Activated T-helper 9 cell treated with anti-CD3 and anti-CD28 coated beads, Interleukin-2, amount 50 U/mL, for 16 hours (primary cell): Measurements from ENCODE around the gene NMD3.

Experiments used
- DNase-seq: peaks from one replicate; pipeline ENCODE4 v3.0.0-alpha.2; 2020; ENCODE audit warnings: low read depth

Gene NMD3

DNA sequence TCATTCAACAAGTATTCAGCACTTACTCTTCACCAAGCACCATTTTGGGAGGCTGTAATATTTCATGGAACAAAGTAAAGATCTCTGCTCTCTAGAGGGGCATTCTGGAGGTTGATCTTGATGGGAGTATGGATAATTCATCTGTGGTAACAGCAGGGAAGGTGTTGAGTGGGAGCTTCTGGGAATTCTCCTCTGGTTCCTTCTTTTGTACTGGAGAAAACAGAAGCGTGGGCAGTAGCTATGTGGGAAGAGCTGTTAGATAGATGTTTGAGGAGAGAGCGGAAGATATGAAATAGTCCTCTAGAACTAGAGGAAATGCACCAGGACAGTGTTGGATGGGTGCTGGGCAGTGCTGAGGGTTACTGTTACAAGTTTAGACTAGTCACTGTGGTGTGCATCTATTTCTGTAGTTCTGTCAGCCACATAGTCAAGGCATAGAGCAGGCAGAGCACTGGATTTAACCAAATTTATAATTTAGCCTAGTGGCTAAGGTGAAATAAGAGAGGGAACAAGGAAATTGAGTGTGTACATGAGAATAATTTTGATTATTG lies 9.6 kb downstream of the NMD3 start:
- no peak for DNase-seq

DNA sequence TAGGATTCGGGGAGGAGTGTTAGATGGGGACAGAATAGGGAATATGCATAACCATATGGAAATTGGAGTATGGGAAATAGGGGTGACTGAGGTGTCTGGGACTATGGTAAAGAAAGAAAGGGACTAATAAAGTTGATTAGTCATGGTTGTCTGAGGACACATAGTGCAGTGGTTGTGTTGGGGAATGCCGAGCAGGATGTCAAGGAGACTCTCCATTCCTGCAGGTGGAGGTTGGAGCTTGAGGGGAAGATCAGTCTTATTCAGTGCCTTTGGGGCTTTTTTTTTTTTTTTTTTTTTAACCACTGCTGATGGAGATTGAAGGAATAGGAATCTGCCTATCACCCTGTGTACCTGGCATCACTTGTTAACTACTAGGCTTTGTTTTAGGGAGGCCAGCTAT lies 10.8 kb downstream of the NMD3 start:
- DNase-seq: no peak

DNA sequence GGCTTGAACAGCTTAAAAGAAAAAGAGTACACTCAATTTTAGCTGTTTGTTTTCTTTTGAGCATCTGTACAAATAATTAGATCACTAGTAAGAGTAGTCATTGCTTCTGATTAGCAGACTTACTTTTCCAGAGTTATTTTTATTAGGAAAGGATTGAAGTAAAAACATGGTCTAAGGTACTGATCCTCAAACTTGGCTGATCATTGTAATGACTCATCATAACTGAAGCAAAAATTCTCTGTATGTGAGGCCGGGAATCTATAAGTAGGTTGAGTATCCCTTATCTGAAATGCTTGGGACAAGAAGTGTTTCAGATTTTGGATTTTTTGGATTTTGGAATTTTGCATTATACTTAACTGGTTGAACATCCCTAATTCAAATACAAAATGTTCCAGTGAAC lies 12.4 kb downstream of the NMD3 start:
- DNase-seq: no peak

DNA sequence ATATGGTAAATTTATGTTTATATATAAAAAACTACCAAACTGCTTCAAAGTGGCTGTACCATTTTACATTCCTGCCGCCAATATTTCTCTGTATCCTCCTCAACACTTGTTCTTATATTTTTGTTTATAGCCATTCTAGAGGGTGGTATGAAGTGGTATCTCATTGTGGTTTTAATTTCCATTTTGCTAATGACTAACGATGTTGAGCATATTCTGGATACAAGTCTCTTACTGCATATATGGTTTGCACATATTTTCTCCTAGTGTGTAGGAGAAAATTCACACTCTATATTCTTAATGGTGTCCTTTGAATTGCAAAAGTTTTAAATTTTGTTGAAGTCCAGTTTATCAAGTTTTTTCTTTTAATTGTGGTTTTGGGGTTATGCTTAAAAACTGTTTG lies 15.1 kb downstream of the NMD3 start:
- DNase-seq: no peak

DNA sequence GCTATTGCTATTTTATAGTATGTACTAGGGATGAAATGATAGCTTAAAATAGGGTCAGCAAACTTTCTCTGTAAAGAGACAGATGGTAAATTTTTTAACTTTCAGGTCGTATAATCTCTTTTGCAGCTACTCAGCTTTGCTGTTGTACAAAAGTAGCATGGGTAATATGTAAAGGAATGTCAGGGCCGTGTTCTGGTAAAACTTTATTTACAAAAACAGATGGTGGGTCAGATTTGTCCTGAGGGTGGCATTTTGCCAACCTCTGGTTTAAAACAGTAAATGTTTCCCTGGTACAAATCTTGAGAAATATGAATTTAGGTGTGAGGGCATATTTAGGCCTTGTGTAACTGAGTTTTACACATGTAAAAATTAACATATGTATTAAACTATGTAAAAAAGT lies 18.6 kb downstream of the NMD3 start:
- DNase-seq: no peak

DNA sequence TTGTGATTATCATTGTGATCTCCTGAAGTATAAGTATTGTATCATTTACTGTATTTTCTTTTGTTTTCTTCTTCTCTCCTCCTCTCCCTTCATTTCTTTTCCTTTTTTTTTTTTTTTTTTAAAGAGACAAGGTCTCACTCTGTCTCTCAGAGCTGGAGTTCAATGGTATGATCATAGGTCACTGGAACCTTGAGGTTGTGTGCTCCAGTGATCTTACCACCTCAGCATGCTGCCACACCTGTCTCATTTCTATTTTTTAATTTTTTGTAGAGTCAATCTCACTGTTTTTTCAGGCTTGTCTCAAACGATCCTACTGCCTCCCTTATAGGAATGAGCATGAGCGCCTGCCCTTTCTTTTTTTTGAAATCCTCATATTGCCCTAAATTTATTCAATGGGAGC lies 23.4 kb downstream of the NMD3 start:
- DNase-seq: no peak

DNA sequence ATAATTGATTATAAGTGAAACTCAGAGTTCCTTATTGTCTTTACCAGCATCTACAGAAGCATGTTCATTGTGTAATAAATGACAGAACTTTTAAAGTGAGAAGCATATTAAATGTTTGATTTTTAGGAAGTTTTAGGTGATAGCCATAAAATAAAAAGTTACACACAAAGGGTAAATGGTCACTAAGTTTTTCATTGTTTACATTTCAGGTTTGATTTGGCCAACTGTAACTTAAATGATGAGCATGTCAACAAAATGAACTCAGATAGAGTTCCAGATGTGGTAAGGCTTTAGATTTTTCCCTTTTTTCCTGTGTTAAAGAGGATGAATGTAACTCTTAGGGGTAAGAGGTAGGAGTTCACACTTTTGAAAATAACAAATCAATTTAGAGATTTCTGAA lies 25.9 kb downstream of the NMD3 start:
- no peak for DNase-seq

DNA sequence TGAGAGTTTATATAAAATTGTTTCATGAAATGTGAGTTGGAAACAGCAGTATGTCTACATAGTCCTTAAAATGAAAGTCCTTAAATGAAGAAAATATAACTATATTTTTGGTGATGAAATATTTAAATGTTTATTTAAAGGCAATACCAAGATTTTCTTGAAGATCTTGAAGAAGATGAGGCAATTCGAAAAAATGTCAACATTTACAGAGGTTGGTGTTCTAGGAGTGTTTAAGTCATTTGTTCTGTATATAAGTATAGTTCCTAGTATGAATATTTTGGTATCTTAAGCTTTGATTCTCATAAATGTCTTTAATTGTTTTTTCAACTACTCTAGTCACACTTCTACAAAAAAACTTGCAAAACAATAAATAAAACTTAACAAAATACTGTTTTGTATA lies 29.0 kb downstream of the NMD3 start:
- DNase-seq: no peak

DNA sequence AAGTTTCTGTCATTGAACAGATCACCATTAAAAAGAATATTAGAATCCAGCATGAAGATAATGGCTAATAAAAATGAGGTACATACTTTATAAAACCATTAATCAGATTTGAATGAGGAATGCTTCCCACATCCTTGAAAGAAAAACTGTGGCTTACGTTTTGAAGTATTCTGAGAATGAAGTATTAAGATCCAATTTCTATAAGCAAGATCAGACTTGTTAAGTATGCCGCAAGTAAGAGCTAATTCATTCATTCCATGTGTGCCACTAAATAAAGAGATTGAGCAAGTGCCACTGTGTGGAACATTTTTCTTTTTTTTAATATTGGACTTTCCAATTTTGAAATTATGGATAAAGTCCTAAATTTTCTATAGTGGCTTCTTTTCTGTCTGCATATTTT lies 30.6 kb downstream of the NMD3 start:
- no peak for DNase-seq

DNA sequence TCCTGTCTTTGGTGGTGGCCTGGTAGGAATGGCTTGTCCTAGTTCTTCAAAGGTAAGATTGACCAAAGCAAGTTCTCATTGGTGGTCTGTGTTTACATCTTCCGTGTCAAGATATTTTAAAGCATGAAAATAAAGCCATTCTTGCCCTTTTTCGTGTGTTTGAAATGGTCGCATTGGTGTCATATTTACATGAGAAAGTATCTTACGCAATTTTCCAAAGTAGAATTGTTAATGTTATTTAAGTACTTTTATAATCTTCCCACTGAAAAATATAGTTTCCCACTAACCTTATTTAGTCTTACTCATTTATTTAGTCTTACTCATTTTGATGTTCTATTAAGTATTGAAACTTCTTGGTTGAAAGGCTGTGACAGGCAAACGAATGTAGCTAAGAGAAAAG lies 31.0 kb downstream of the NMD3 start:
- DNase-seq: no peak

DNA sequence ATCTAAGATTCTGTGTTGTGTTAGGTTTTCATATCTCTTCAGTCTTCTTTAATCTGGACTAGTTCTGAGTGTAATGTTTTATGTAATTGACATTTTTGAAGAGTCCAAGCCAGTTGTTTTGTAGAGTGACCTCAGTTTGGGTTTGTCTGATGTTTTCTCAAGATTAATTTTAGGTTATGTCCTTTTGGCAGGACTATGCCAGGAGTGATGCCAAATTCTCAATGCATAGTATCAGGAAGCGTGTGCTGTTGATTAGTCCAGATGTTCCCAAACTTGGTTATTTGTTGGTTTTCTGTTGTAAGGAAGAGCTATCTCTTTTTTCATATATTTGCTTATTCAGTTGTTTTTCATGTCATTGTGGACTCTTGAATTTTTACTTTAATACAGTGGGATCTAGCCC lies 32.6 kb downstream of the NMD3 start:
- no peak for DNase-seq

DNA sequence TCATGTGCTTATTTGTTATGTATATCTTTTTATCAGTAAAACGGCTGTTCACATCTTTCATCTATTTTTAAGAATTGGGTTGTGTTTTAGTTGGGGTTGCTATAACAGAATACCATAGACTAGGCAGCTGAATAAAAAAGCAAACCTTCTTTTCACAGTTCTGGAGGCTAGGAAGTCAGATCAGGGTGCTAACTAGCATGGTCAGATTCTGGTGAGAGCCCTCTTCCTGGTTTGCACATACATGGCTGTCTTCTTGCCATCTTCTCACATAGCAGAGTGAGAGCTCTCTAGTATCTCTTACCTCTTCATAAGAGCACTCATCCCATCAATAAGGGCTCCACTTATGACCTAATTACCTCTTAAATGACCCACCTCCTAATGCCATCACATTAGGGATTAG lies 33.8 kb downstream of the NMD3 start:
- no peak for DNase-seq

DNA sequence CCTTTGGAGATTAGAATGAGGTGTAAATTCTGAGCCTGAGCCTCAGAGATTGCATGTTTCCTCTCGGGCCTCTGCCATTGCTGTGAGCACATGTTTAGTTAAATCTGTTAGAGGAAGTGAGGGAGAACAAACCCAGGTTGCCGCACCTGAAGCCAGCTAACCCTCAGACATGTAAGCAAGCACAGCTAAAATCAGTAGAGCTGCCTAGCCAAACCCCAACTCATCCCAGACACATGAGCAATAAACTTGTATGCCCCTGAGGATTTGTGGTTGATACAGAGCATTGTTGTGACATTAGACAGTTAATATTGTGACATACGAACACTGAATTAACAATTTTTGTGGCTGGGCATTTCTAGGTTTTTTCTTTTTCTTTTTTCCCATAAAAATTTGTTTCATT lies 41.9 kb downstream of the NMD3 start:
- no peak for DNase-seq

DNA sequence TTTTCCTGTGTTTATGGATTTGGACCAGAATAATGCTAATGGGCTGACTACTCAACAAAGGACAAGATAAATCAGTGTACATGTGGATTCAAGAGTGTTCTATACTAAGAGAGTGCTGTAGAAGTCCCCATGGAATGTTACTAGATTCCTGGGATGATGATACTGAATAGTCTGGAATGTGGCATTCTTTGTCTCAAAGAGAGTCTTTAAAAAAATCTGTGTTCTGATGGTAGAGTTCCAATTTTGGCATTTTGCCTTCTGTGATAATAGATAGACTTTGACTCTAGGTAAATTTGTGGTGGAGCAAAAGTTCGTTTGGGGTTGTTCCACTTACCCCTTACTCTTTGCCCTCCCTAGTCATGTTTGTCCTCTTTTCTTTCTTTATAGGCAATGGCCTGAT lies 43.7 kb downstream of the NMD3 start:
- DNase-seq: no peak

DNA sequence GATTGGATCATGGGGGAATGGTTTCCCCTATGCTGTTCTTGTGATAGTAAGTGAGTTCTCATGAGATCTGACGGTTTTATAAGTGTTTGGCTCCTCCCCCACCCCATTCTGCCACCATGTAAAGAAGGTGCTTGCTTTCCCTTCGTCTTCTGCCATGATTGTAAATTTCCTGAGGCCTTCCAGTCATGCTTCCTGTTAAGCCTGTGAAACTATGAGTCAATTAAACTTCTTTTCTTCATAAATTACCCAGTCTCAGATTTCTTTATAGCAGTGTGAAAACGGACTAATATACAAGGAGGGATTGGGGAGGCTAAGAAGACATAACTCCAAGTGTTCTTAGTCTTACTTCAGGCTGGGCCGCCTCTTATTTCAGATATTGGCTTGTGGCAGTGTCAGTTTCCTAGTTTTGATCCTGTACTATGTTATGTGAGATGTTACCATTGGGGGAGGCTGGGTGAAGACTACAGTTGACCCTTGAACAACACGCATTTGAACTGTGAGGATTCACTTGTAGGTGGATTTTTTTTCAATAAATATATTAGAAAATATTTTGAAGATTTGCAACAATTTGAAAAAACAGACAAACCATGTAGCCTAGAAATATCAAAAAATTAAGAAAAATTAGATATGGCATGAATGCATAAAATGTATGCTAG lies 44.9 kb downstream of the NMD3 start:
- no peak for DNase-seq

DNA sequence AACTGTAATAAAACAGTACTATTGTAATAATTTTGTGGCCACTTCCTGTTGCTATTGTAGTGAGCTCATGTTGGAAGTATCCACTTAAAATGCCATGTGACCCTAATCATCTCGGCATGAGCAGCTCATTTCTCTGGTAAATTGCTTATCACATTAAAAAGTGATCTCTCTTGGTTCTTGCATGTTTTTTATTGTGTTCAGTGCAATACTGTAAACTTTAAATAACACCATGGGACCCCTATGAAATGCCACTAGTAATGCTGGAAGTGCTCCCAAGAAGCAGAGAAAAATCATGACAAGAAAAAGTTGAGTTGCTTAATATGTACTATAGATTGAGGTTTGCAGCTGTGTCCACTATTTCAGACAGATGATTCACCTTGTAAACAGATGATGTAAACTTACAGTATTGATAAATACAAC lies 45.6 kb downstream of the NMD3 start:
- no peak for DNase-seq

DNA sequence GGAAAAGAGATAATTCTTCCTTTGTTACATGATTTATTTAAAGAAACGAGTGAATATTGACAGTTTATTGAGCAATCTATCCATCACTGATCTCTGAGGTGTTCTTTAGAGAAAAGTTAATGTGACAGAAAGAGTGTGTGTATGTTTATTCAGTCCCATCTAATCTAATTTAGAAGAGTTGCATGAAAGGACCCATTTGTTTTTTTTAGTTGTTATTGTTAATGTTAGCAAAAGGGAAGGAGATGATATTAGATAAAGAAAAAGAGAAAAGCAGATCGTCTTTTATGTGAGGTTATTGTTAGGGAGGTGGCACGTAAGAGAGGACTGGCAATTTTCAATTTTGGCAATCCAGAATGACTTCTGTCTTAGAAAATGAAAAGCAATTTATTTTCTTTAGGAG lies 46.5 kb downstream of the NMD3 start:
- no peak for DNase-seq

DNA sequence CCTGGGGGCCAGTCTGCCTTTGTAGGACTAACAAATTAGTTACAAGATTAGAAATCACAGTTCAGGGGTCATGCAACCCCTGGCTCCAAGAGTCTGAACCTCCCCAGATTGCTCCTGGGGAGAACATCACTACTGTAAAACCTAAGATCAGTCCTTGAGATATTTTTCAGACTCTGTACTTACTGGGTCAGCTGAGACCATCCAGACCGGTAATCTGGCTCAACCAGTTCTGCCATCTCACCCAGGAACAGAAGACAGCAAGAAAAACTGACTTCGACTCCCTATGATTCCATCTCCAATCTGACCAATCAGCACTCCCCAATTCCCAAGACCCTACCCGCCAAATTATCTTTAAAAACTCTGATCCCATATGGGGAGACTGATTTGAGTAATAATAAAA lies 47.5 kb downstream of the NMD3 start:
- DNase-seq: no peak

DNA sequence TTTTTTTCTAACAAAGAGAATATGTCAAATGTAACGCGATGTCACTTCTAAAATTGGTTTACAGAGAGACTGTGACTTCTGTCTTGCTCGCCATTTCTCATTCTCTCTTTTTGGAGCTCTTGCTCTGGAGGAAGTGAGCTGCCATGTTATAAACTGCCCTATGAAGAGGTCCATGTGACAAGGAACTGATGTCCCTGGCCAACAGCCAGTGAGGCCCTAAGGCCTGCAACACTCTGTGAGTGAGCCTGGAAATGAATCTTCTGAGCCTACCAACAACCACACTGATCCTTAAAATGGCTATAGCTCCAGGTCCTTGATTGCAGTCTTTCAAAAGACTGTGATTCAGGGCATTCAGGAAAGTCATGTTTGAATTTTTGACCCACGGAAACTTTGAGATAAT lies 49.9 kb downstream of the NMD3 start:
- no peak for DNase-seq

DNA sequence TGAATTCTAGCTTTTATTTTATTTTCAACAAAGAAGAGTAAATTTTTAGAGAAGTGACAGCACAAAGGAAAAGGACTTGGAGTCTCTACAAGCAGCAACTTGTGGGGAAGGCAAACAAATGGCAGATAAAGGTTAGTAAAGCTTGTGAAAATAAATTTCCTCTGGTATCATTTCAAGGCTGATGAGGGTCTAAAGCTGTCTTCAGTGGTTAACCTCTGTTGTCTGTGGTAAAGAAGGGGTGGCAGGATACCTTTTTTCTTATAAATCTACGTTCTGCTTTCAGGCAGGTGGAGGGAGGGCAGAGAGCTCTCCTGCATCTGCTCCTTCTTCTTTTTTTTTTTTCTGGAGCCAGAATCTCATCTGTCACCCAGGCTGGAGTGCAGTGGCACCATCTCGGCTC lies 50.5 kb downstream of the NMD3 start:
- DNase-seq: no peak

DNA sequence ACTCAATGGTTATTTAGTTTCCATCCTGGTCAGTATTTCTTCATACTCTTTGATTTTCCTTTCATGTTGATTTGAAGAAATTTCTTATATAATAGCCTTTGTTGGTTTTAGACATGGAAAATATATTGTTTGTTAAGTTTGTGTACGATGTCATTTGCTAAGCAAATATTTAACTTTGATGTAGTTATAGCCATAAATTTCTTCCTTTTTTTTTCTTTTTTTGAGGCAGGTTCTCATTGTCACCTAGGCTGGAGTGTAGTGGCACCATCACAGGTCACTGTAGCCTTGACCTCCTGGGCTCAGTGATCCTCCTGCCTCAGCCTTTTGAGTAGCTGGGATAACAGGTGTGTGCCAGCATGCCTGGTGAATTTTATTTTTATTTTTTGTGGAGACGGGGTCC lies 51.4 kb downstream of the NMD3 start:
- no peak for DNase-seq

DNA sequence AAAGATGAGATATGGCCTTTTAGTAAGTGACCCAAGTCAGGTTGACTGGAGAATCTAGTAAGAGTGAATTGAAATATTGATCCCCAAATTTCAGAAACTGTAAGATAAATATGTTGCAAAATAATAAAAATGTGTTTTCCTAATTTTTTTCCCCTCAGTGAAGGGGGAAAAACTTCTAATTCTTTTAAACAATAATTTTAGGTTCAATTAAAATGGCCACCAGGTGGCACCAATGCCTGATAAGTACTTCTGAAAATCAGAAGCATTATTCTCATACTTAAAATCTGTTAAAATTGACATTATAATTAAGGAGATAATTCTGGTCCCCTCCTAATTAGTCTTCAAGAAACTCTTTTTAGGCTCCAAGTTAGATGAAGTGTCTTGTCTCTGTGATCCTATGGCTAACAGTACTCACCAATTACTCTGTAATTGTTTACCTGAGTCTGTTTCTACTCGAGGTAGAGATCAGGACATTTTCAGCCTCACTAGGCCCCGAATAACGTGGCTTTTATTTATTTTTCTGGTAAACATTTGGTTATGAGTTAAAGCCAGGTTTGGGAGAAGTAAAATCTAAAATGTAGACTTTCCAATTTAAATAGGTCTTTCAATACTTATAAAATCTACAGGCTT lies 52.6 kb downstream of the NMD3 start:
- no peak for DNase-seq

DNA sequence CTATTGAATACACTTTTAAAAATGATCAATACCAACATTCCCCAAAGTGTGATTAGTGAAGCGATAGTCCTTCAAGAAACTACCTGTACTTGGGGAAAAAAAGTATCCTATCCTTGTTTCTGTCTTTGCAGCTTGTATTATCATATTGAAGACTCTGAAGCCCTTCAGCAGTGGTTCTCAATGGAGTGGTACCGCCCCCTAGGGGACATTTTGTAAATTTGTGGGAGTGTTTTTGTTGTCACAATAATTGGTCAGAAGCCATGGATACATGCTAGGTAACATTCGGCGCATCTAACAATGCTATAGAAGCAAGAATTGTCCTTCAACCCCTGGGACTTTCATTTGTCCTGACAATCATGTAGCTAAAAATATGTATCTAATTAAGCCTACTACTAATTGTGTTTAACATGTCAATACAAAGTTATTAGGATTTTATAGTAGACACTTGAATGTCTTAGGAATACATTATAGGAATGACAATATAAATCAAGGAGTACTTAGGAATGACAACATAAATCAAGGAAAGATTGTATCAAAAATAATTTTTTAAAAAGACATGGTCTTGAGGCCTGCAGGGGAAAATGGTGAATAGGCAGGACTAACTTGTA lies 53.7 kb downstream of the NMD3 start:
- DNase-seq: no peak

DNA sequence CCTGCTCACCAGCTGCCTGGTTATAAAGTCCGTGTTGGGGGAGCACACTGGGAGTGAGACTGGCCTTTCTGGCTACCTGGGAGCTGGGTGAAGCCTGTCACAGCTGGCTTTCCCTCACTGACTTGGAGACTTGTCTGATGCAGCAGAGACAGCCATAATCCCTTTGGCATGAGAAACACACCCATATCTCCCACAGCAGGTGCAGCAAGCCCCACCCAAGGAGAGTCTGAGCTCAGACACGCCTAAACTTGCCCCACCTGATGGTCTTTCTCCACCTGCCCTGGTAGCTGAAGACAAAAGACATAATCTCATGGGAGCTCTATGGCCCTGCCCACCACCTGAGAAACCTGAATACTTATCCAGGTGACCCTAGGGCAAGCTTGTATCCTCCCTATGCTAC lies 54.8 kb downstream of the NMD3 start:
- no peak for DNase-seq
